GM19023 (cell line): ENCODE data around the gene LRRC10B.

Experiments
- ATAC-seq: cut with Tn5 transposase; IDR thresholded peaks from one replicate; pipeline ENCODE4 v1.9.1; 2021; ENCODE audit warnings: mild to moderate bottlenecking, moderate library complexity; ENCODE audit not compliant: unreplicated experiment

The LRRC10B gene

GRCh38 chr11:61528114-61528513 is 19.6 kb downstream of the LRRC10B start:
- ATAC-seq, result no peak

GRCh38 chr11:61529537-61530225 is 21.1 kb downstream of the LRRC10B start:
- no peak for ATAC-seq

- ATAC-seq, result no peak
Measured at GRCh38 chr11:61531044-61531443, 22.5 kb downstream of the LRRC10B start.

DNA sequence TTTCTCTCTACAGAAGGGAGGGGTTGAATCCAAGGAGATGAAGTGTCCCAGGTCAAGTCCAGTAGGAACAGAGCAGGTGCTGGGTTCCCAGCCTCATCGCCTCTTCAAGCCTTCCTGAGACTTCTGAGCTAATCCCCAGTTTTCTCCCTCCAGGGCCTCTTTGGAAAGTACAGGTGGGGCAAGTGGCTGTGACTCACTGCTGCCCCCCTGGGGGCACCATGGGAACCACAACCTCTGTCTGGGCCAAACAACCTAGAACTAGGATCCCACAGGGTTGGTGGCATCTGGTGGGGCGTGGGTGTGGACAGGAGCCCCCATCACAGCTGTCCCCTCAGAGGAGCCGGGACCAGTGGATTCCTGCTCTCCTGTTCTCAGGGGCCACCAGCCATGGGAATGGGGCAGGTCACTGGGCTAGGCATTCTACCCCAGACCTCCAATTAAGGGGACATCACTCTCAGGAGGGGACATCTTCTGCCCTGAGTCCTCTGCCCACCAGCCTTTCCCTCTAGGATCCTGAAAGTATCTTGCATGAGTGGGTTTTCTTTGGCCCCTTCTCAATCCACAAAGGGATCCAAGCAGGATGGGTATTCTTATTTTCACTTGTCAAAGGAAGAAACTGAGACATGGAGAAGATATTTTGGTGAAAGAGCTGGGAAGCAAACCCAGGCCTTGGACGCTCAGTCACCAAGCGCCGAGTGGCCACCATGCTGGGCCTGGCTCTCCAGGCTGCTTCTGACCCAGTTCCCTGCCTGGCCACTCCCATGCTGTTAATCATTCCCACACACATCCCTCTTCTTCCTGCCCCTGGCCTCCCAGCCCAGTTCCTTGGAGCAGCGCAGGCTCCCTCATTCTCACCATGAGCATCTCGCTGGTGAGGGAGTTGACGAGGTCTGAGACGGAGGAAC is 23.8 kb downstream of the LRRC10B start:
- no peak for ATAC-seq

DNA sequence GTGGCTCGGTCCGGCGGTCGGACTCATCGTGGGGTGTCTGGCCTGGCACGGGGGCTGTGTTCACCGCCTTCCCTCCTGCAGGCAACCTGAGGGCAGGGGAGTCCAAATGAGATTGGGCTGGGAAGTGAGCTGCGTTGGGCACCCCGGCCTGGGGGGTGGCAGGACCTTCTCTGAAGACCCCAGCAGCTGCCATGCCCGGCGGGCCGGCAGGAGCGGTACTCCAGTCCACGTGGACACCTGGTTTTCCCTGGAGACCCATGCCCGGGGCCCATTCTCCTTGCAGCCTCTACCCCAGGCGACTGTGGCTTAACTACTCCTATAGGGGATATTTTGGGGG is 24.5 kb downstream of the LRRC10B start:
- no peak for ATAC-seq

DNA sequence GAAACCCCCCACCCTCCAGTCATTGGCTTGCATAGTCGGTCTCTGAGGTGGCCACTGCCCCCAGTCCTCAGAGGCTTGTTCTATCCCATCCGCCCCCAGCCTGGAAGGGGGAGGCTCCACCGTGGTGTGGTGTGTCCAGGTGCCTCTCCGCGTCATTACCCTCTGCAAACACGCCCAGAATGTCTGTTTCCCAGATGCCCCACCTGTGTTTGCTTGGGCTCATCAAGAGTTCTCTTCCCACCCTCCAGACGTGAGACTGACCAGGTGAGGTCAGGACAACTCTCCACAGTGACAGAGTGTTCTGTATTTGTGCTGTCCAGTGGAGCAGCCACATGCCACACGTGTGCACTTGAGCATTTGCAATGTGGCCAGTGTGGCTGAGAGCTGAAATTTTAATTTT is 24.9 kb downstream of the LRRC10B start:
- ATAC-seq, result no peak

DNA sequence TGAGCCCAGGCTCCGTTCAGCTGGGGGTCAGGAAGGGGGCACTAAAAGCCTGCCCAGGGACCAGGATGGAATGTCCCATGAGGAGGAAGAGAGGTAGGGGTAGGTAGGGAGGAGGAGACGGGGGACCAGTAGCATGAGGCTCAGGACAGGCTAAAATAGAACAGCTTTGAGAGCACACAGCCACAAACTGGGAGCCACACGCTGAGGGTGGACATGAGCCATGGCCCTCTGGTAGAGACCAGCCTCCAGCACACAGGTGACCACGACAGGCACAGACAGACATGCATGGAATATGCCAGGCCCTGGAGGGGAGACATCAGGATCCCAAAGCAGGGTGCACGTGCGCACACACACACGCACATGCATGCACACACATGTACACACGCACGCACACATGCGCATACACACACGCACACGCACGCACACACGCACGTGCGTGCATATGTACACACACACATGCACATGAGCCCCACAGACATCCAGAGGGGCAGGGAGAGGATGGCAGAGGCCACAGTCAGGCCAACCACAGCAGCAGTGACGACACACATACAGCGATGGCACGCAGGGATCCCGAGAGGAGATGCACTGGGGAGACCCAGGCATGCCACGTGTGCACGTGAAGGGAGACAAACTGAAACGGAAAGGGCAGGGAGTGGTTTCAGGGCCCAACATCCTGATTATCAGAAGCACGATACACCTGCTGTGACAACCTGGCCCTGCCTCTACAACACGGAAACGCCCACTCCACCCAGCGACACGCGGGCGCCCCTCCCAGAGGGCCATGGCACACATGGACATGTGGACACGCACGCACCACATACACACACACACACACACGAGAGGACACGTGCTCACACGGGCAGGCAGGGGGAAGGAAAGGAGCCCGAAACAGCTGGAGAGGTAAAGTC is 25.7 kb downstream of the LRRC10B start:
- no peak for ATAC-seq

GRCh38 chr11:61534933-61535839 is 26.6 kb downstream of the LRRC10B start:
- ATAC-seq, result no peak

DNA sequence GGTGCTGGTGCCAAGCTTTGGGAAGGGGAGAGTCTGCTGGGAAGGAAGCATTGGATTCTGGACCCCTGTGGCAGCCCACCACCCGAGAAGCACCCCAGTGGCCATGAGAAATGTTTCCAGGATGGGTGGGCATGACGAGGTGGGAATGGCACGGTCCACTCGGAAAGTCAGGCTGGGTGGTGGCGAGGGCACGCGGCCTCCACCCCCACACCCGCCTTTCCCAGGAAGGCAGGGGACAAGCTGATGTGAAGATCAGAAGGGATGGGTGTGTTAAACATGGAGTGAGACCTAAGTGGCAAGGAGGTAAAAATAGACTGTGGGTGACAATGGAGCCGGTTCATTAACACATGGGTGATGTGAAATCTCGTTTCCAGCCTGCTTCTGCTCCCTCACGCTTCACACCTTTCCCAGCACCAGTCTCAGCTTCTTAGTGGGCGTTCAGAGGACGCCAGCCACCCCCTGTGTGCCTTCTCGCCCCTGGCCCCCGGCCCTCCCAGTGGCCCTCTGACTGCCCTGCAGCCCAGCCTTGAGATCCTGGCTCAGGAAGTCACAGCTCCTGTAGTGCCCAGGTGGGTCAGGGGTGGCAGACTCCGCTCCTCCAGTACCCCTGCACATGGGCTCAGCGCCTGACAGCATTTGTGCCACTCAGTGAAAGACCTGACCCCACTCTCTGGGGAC is 27.6 kb downstream of the LRRC10B start:
- ATAC-seq, result no peak

GRCh38 chr11:61536676-61537270 is 28.2 kb downstream of the LRRC10B start:
- ATAC-seq, result no peak

GRCh38 chr11:61537326-61537725 is 28.8 kb downstream of the LRRC10B start:
- ATAC-seq, result no peak

DNA sequence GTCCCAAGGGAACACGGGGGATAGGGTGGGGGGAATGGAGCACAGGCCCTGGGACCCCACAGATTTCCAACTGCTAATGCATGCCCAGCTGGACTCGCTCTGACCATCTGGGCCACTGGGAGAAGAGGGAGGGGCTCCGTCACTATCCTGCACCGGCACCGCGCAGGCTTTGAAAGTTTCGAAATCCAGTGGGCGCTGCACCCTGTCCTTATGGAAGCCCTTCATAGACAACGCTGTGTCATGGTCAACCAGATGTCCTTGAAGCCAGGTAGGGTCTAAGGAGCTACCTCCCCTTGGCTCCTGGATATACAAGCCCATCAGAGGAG is 30.1 kb downstream of the LRRC10B start:
- ATAC-seq, result no peak

GRCh38 chr11:61539006-61539405 is 30.5 kb downstream of the LRRC10B start:
- no peak for ATAC-seq

GRCh38 chr11:61539831-61540357 is 31.3 kb downstream of the LRRC10B start:
- no peak for ATAC-seq

DNA sequence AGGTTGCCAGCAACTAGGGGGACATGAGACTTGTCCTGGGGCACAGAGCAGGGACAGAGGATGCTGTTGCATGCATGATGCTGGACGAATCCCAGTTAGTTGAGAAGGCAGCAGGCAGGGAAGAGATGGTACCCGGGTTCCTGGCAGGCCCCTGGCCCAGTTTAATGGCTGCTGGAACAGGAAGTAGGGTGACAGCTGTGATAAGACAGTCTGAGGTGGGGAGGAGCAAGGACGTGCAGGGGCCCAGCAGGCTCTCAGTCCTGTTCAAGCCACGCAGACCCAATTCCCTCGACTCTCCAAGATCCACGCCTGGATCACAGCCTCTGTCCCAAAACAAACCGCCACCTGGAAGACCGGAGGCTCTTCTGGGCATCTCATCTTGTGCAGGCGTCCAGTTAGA is 32.0 kb downstream of the LRRC10B start:
- ATAC-seq, result no peak

DNA sequence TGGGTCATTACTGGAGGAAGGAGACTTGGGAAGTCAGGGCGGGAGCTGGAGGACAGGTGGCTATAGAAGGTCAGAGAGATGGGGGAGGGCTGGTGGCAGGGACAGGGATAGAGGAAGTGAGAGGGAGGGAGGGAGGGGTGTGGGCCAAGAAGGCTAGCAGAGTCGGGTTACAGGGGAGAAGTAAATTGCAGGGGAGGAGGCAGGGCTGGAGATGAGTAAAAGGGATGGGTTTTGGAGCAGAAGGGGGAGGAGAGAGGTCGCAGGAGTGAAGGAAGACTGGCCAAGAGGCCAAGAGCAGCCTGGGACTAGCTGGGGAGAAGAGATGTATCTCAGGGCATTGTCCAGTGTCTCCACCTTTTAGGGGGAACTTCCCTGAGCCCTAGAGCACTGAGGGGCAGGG is 33.0 kb downstream of the LRRC10B start:
- ATAC-seq, result no peak

DNA sequence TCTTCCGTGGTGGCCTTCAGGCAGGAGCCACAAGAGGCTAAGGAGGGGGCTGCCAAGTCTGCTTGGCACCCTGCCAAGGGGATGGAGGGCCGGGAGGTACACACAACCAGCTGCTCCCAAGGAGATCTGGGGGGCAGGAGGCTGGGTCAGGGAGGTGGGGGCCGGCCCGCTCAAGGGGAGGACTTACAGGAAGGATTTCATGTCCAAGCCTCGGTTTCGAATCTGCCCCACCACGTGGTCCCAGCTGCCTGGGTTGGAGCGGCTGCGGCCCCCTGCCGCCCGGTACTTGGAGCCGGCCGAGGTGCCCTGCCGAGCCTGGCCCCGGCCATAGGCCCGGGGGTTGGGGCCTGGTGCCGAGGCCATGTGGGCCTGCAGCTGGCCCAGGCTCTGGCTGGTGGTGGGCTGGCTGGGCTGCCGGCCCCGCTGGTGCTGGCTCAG is 33.5 kb downstream of the LRRC10B start:
- ATAC-seq, result no peak

DNA sequence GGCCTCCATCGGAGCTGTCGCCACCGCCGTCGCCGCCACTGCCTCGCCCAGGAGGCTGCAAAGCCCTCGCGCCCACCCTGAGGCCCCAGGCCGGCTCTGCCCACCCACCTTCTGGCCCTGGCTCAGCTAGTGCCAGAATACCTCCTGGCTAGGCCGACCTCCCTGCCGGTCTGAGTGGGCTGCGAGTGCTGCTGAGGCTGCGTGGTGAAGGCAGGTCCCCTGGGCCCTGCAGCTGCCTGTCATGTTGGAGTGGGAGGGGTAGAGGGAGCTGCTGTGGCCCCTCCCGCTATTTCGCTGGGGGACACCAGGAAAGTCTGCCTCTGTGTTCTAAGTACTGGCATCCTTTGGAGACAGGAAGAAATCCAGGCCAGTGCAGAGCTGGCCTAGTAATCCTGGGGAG is 34.2 kb downstream of the LRRC10B start:
- no peak for ATAC-seq

- ATAC-seq, result no peak
Measured at GRCh38 chr11:61543606-61544306, 35.2 kb downstream of the LRRC10B start.
